Vagina (tissue), 2 donors: ENCODE measurements around the gene ERF.

Experiments used
- CTCF ChIP-seq, 3 experiments: fragments of 450-650 bp in 2 of 3; fragments of 200-600 bp in 1 of 3; sonication (generic) in 1 of 3; IDR thresholded peaks; one replicate each; pipeline ENCODE4 v1.5.1; 2017 to 2019; ENCODE audit warnings: antibody characterized with exemption in 3 of 3, mild to moderate bottlenecking in 2 of 3, moderate library complexity in 2 of 3
- POLR2A ChIP-seq, 2 donors: fragments of 450-650 bp; IDR thresholded peaks; one replicate each; pipeline ENCODE4 v1.6.1; 2017; ENCODE audit warnings: antibody characterized with exemption in 2 of 2, mild to moderate bottlenecking in 2 of 2, moderate library complexity in 2 of 2

DNA sequence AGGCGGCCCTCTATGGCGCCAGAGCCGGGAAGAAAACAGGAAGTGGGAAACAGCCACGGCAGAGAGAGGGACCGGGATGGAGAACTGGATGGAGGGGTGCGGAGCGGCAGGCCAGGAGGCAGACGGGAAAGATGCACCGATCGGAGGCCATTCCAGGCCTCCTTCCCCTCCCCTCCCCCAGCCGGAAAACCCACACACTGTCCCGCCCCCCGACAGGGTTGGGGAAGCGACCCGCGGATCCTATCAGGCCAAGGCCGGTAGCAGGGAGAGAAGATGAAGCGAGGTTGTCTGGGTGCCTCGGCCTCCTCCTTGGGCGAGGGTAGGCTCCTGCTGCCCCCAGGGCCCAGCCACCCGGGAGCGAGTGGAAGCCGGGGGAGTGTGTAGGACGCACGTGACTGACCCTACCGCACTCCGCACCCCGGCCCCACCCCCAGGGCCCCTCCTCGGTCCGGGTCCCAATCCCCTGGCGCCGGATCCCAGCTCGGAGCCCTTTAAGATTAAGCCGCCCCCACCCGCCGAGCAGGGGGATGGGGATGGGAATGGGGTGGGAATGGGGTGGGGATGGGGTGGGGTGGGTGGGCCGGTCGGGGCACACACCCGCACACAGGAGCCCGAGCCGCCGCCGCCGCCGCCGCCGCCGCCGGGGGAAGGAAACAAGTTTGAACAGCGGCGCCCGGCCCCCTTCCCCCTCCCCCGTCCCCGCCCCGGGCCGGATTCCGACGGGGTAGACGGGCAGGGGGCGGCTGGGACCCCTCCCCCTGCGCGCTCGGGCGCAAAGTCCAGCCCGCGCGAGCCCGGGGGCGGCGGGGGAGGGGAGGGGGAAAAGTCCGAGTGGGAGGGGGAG, 1.5 kb downstream of the ERF start:
- TF ChIP-seq CTCF (IDR thresholded peaks at IDR 0.05) (no peak), POLR2A (IDR thresholded peaks at IDR 0.05) (peak in 1 of 2 donors; percentile 18)
